GM12875 (cell line): ENCODE measurements around the gene KRT80.

Experiments
- H3K4me3 ChIP-seq: one replicate; pipeline ENCODE4 v1.5.1; 2011; ENCODE audit warnings: low read depth, low read length, control low read depth
- TF ChIP-seq, protein P1 (sequence below): IDR thresholded peaks from 2 replicates; pipeline ENCODE4 v1.5.1; 2011; ENCODE audit warnings: low read depth, mild to moderate bottlenecking, control low read depth, inconsistent platforms, low read length, moderate library complexity, borderline replicate concordance; ENCODE audit not compliant: insufficient read depth

The KRT80 gene

DNA sequence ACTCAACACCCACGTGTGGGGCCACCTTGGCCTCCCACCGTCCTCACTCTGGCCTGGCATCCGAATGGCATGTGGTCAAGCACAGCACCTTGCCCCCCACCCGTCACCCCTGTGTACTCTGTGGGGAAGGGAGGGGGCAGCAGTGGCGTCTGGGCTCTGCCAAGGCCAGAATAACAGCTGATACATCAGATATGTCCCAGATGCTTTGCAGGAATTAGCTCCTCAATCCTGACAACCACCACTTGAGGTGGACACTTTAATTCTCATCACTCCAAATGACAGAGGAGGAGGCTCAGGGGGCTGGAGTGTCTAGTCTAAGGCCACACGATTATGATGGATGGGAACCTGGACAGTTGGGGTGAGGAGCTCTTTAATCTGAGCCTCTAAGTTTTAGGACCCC, 1.7 kb upstream of the KRT80 start:
- TF ChIP-seq, protein P1, sequence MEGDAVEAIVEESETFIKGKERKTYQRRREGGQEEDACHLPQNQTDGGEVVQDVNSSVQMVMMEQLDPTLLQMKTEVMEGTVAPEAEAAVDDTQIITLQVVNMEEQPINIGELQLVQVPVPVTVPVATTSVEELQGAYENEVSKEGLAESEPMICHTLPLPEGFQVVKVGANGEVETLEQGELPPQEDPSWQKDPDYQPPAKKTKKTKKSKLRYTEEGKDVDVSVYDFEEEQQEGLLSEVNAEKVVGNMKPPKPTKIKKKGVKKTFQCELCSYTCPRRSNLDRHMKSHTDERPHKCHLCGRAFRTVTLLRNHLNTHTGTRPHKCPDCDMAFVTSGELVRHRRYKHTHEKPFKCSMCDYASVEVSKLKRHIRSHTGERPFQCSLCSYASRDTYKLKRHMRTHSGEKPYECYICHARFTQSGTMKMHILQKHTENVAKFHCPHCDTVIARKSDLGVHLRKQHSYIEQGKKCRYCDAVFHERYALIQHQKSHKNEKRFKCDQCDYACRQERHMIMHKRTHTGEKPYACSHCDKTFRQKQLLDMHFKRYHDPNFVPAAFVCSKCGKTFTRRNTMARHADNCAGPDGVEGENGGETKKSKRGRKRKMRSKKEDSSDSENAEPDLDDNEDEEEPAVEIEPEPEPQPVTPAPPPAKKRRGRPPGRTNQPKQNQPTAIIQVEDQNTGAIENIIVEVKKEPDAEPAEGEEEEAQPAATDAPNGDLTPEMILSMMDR = no peak
- no peak overlapping the region for H3K4me3 ChIP-seq

DNA sequence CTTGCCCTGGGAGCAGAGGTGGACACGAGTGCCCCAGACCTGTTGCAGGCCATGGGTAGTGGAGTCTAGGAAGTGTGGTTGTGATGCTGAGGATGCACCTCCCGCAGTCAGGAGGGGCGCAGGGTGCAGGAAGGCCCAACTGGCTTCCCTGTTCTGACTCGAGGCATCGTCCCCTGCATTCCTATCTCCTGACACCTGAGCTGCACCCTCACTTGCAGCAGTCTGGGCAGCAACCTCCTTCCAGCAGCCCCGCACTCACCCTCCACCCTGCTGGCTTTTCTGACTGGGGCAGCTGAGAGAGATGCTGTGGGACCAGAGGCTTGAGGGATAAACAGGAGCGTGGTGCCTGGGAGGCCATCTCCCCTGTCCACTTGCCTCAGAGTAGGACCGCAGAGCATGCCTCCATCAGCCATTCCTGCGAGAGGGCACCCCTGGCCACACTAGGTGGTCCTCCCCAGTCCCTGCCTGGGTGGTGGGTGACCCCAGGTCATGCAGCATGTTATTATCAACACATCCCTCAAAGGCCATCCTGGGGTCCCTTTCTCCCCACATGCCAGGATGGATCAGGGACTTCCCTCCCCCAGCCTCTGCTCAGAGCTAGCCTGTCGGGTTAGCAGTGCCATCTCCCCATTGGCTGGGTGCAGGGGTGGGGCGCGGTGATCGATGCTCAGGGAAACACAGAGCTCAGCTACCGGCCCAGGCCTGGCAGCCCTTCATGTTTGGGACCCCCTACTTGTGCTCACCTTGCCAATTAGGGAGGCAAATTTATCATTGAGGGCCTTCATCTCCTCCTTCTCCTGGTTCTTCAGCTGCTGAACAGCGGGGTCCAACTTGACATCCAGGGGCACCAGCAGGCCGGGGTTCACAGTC, 719 bp downstream of the KRT80 start:
- TF ChIP-seq, protein P1 = no peak

DNA sequence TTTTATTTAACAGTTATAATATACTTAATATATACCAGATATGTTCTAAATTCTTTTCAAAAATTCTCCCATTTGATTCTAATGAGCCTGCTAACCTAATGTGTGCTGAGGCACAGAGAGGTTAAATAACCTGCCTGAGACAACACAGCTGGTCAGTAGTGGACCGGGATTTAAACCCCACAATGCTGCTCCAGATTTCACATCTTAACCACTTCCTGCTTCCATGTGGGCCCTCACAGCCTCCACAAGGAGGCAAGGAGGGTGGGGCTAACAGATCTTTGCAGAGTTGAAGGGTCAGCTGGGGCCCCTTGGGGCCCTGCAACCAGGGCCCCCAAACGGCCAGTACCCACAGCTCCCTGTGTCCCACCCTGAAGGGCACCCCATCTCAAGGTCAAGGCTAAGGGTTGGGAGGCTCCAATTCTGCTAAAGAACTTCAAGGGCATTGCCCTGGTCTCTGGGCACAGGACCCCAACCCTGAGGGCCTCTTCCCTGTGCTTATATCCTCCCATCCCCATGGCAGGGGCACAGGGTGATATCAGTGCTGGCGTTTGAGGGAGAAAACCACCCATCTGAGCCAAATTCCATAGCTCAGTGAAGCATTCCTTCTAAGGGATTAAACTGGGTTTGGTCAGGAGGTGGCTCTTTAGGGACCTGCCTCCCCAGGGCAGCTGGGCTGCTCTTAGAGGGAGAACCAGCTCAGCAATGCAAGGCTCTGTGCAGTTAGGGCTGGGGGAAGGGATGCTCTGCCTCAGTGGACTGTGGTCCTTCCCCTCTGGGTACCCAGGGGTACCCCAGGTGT, 2.2 kb downstream of the KRT80 start:
- TF ChIP-seq, protein P1 = no peak
- no peak overlapping the region for H3K4me3 ChIP-seq

More for the DNA sequence above, 719 bp downstream of the KRT80 start:
- H3K4me3 ChIP-seq = no peak overlapping the region

DNA sequence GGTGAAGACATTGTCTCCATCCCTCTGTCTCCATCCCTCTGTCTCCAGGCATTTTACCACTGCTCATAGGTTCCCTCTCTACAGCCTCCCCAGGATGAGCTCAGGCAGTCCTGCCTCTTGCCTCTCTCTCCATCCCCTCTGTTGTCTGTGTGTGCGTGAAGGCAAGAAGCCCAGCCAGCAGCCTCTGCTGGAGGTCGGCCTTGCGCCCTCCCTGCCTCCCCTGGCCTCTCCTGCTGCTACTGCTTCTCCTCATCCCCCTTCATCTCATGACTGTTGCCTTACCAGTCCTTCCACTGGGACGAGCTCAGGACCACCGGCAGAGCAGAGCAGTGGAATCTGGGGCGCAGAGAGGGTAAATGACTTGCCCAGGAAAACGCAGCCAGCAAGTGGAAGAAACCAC, 3.2 kb downstream of the KRT80 start:
- TF ChIP-seq, protein P1 = no peak
- no peak overlapping the region for H3K4me3 ChIP-seq

DNA sequence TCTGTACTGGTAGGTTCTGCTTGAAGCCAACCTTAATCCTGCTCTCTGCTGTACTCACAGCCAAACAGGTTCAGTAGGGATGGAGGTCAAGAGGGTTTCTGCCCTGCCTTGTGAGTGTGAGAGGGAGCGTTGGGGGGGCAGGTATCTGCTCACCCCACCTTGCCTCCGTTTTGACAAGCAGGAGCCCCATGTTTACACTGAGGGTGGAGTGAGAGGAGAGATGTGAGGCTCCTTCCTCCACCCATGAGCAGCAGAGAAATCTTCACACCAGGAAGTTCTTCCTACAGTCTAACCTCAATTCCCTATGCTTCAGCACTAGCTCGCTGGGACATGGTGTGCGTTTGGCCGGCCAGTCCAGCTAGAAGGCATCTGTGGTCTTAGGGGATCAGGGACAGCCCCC, 4.2 kb downstream of the KRT80 start:
- TF ChIP-seq, protein P1 = no peak
- no peak overlapping the region for H3K4me3 ChIP-seq

DNA sequence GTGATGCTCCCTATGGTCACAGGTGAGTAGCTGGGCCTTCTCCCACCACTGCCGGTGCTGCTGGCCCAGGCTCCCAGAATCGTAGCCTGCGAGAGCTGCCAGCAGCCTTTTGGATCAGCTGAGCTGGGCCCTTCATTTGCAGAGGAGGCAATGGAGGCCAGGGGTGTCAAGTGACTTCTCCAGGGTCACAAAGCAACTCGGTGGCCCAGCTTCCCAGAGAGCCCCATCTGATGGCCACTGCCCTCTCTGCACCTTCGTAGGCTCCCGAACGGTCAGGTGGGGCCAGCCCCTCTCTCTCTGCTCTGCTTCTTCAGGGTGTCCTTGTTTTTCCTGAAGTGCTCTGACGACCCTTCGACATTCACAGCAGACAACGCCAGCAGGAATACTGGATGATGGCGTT, 4.6 kb downstream of the KRT80 start:
- TF ChIP-seq, protein P1 = no peak
- no peak overlapping the region for H3K4me3 ChIP-seq
